H9 (cell line): ENCODE results near the gene DCC. TPM values are rescaled to one million over a fixed set of nuclear protein-coding genes. Genes with fewer than 3 reads are reported as not detected.

Source experiments
- DNase-seq: peaks from one replicate; pipeline ENCODE4 v3.0.0-alpha.2; 2017
- H2AFZ ChIP-seq: one replicate; pipeline ENCODE4 v1.6.1; 2013; ENCODE audit warnings: mild to moderate bottlenecking, low read length, control low read depth, moderate library complexity
- H2AK5ac ChIP-seq: 2 replicates; pipeline ENCODE4 v1.6.1; 2013; ENCODE audit warnings: low read length, control low read depth, mixed read lengths; ENCODE audit not compliant: insufficient read length
- H2BK120ac ChIP-seq: one replicate; pipeline ENCODE4 v1.6.1; 2013; ENCODE audit warnings: low read depth, mild to moderate bottlenecking, low read length, control low read depth, inconsistent platforms; ENCODE audit not compliant: poor library complexity, severe bottlenecking
- H2BK12ac ChIP-seq: 2 replicates; pipeline ENCODE4 v1.6.1; 2013; ENCODE audit warnings: low read length, control low read depth, mixed read lengths, low read depth; ENCODE audit not compliant: insufficient read length
- H2BK15ac ChIP-seq: 2 replicates; pipeline ENCODE4 v1.6.1; 2013; ENCODE audit warnings: low read depth, low read length, control low read depth
- H2BK20ac ChIP-seq: one replicate; pipeline ENCODE4 v1.6.1; 2013; ENCODE audit warnings: low read depth, mild to moderate bottlenecking, low read length, control low read depth, inconsistent platforms; ENCODE audit not compliant: poor library complexity, severe bottlenecking
- H2BK5ac ChIP-seq: 2 replicates; pipeline ENCODE4 v1.6.1; 2013; ENCODE audit warnings: low read length, control low read depth, mixed read lengths; ENCODE audit not compliant: insufficient read length
- H3K14ac ChIP-seq: 2 replicates; pipeline ENCODE4 v1.6.1; 2013; ENCODE audit warnings: low read length, control low read depth; ENCODE audit not compliant: insufficient read depth
- H3K18ac ChIP-seq: 2 replicates; pipeline ENCODE4 v1.6.1; 2013; ENCODE audit warnings: low read depth, mild to moderate bottlenecking, mixed read lengths, low read length, control low read depth; ENCODE audit not compliant: insufficient read length
- H3K23ac ChIP-seq: 2 replicates; pipeline ENCODE4 v1.6.1; 2013; ENCODE audit warnings: low read length, control low read depth, mixed read lengths, low read depth; ENCODE audit not compliant: insufficient read length
- H3K23me2 ChIP-seq: 2 replicates; pipeline ENCODE4 v1.6.1; 2013; ENCODE audit warnings: low read depth, mild to moderate bottlenecking, mixed read lengths, low read length, control low read depth; ENCODE audit not compliant: insufficient read length, poor library complexity, severe bottlenecking
- H3K27ac ChIP-seq: 2 replicates; pipeline ENCODE4 v1.5.1; 2013; ENCODE audit warnings: low read length, control low read depth, mixed read lengths, low read depth; ENCODE audit not compliant: insufficient read length
- H3K27me3 ChIP-seq: 2 replicates; pipeline ENCODE4 v1.6.1; 2013; ENCODE audit warnings: low read length, control low read depth, inconsistent platforms; ENCODE audit not compliant: insufficient read depth
- H3K4ac ChIP-seq: 2 replicates; pipeline ENCODE4 v1.6.1; 2013; ENCODE audit warnings: low read depth, mild to moderate bottlenecking, control low read depth, inconsistent platforms, low read length, moderate library complexity
- H3K4me1 ChIP-seq: 2 replicates; pipeline ENCODE4 v1.6.1; 2013; ENCODE audit warnings: low read length, control low read depth, inconsistent platforms; ENCODE audit not compliant: insufficient read depth
- H3K4me2 ChIP-seq: 2 replicates; pipeline ENCODE4 v1.6.1; 2013; ENCODE audit warnings: low read length, control low read depth, mixed read lengths; ENCODE audit not compliant: insufficient read length, insufficient read depth
- H3K56ac ChIP-seq: 2 replicates; pipeline ENCODE4 v1.6.1; 2013; ENCODE audit warnings: low read depth, mild to moderate bottlenecking, mixed read lengths, low read length, control low read depth; ENCODE audit not compliant: insufficient read length
- H3K79me1 ChIP-seq: 2 replicates; pipeline ENCODE4 v1.6.1; 2013; ENCODE audit warnings: low read depth, mild to moderate bottlenecking, moderate library complexity, low read length, control low read depth, inconsistent platforms; ENCODE audit not compliant: insufficient read depth, poor library complexity, severe bottlenecking
- H3K79me2 ChIP-seq: 2 replicates; pipeline ENCODE4 v1.6.1; 2013; ENCODE audit warnings: low read length, control low read depth, inconsistent platforms; ENCODE audit not compliant: insufficient read depth
- H3K9ac ChIP-seq: 2 replicates; pipeline ENCODE4 v1.6.1; 2013; ENCODE audit warnings: low read length, control low read depth, mixed read lengths; ENCODE audit not compliant: insufficient read length; ENCODE audit errors: extremely low read depth
- H3K9me3 ChIP-seq: one replicate; pipeline ENCODE4 v1.6.1; 2013; ENCODE audit warnings: low read depth, low read length, inconsistent platforms; ENCODE audit not compliant: control insufficient read depth
- H3T11ph ChIP-seq: one replicate; pipeline ENCODE4 v1.6.1; 2013; ENCODE audit warnings: mild to moderate bottlenecking, low read length, control low read depth, inconsistent platforms
- H4K20me1 ChIP-seq: one replicate; pipeline ENCODE4 v1.6.1; 2013; ENCODE audit not compliant: control insufficient read depth, insufficient read length, insufficient read depth
- H4K5ac ChIP-seq: 2 replicates; pipeline ENCODE4 v1.6.1; 2013; ENCODE audit warnings: low read depth, mild to moderate bottlenecking, mixed read lengths, low read length, control low read depth; ENCODE audit not compliant: insufficient read length
- H4K8ac ChIP-seq: replicated peaks from 2 replicates; pipeline ENCODE4 v1.6.1; 2013; ENCODE audit warnings: low read length, control low read depth, mixed read lengths, low read depth; ENCODE audit not compliant: insufficient read length
- H4K91ac ChIP-seq: 2 replicates; pipeline ENCODE4 v1.6.1; 2013; ENCODE audit warnings: low read depth, mild to moderate bottlenecking, moderate library complexity, mixed read lengths, low read length, control low read depth; ENCODE audit not compliant: insufficient read length
- H3K27ac Mint-ChIP-seq, 3 experiments: 2 replicates in 2 of 3; 3 replicates in 1 of 3; pipeline ENCODE4 v1.8.0; 2020 to 2021; ENCODE audit warnings: mixed read lengths in 3 of 3, mild to moderate bottlenecking in 1 of 3, moderate library complexity in 1 of 3
- H3K27me3 Mint-ChIP-seq: 2 replicates; pipeline ENCODE4 v1.8.0; 2021; ENCODE audit warnings: low read depth, mild to moderate bottlenecking, moderate library complexity, mixed read lengths
- H3K36me3 Mint-ChIP-seq, 3 experiments: 2 replicates in 2 of 3; 3 replicates in 1 of 3; pipeline ENCODE4 v1.8.0; 2020 to 2021; ENCODE audit warnings: low read depth in 3 of 3, mixed read lengths in 3 of 3; ENCODE audit not compliant: insufficient read depth in 1 of 3
- H3K4me1 Mint-ChIP-seq, 2 experiments: 2 replicates each; pipeline ENCODE4 v1.8.0; 2020; ENCODE audit warnings: mixed read lengths in 2 of 2
- H3K4me3 Mint-ChIP-seq, 2 experiments: 2 replicates in 1 of 2; 3 replicates in 1 of 2; pipeline ENCODE4 v1.8.0; 2020 to 2021; ENCODE audit warnings: mild to moderate bottlenecking in 2 of 2, mixed read lengths in 2 of 2, moderate library complexity in 1 of 2
- H3K9me3 Mint-ChIP-seq, 2 experiments: 2 replicates in 1 of 2; 3 replicates in 1 of 2; pipeline ENCODE4 v1.8.0; 2020; ENCODE audit warnings: mild to moderate bottlenecking in 2 of 2, mixed read lengths in 2 of 2, moderate library complexity in 1 of 2
- CTCF ChIP-seq: fragments of 200-600 bp; sonication (generic); conservative IDR thresholded peaks from 3 replicates; pipeline ENCODE4 v1.8.0; 2021; ENCODE audit warnings: antibody characterized with exemption, mild to moderate bottlenecking
- whole genome bisulfite sequencing: extraction: QIAGEN DNeasy Blood & Tissue Kit; methylation state at CpG from one replicate; pipeline ENCODE4 v1.1.7; 2013; ENCODE audit warnings: missing lambda C conversion rate, low lambda C conversion rate, mixed read lengths; ENCODE audit not compliant: insufficient read length; ENCODE audit errors: extremely low coverage; 5-methylcytosine and 5-hydroxymethylcytosine counted together
- total RNA-seq: library from RNA; stranded (reverse); gene quantifications from 2 replicates; pipeline ENCODE4 v1.2.1, GENCODE V29; 2021

DCC gene
- total RNA-seq, 1 experiment from 2014 or later = 0.35 TPM

- Histone ChIP-seq H2BK5ac (no peak overlapping the region), H4K8ac (no peak overlapping the region)
- peaks cover 3 to 6% of the 10 kb centered on the region in 2 experiments; a peak in 2 of 4 replicates for H3K4me1 Mint-ChIP-seq
These were observed 1062.7 kb downstream of the DCC start for GRCh38 chr18:53402670-53403069.

More at GRCh38 chr18:53402670-53403069, 1062.7 kb downstream of the DCC start:
- Histone ChIP-seq H3K9ac (no peak overlapping the region), H3K56ac (no peak overlapping the region), H4K91ac (no peak overlapping the region), H4K5ac (no peak overlapping the region), H3K4me2 (no peak overlapping the region), H3K79me2 (no peaks in the 10 kb centered on the region), H2BK20ac (no peak overlapping the region), H3K14ac (no peak overlapping the region), H3K18ac (no peak overlapping the region), H3K27ac (no peak overlapping the region), H3K27me3 (no peaks in the 10 kb centered on the region), H2BK12ac (no peak overlapping the region), H3K4ac (no peak overlapping the region), H2AK5ac (no peak overlapping the region), H2BK120ac (no peak overlapping the region), H3K9me3 (no peaks in the 10 kb centered on the region), H3K79me1 (no peaks in the 10 kb centered on the region), H3K23ac (no peak overlapping the region), H3K4me1 (no peaks in the 10 kb centered on the region), H2BK15ac (no peak overlapping the region), H2AFZ (no peak overlapping the region), H3T11ph (no peak overlapping the region), H4K20me1 (no peaks in the 10 kb centered on the region), H3K23me2 (no peaks in the 10 kb centered on the region)
- no peaks in the 10 kb centered on the region for H3K27me3 Mint-ChIP-seq
- no CpG with 5 or more reads among the region's 3 CpGs for WGBS
- no peak for DNase-seq
- no peak overlapping the region; a peak in 1 of 7 replicates for H3K27ac Mint-ChIP-seq
- no peaks in the 10 kb centered on the region for H3K36me3 Mint-ChIP-seq
- H3K9me3 Mint-ChIP-seq = no peaks in the 10 kb centered on the region
- no peak overlapping the region for H3K4me3 Mint-ChIP-seq
- TF ChIP-seq CTCF = no peak
